Measurements from ENCODE around the gene CD163L1.
"Not testable (repeated sequence)": the region's sequence is repeated elsewhere in the genome, so short reads cannot be mapped to it uniquely, and the experiment has no call there.

Gene CD163L1

DNA sequence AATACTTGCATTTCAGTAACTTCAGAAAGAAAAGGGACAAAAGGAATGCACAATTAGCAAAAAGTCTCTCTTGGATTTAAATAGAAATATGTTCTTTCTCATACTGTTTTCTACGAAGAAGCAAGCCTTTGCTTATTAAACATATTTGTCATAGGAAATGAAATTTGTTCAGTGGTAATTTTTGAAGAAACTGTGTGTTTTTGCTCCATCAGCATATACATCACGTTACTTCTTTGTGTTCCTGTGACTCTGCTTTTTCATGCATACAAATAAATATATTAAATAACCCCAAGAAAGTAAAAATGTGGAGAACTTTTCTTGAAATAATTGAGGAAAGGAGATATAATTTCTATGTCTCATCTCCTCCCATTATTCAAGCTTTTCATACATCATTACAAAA lies 39.7 kb downstream of the CD163L1 start:
- DNase-seq (ENCODE audit: low spot score) = no peak

GRCh38 chr12:7403466-7403865 lies 40.5 kb downstream of the CD163L1 start:
- DNase-seq (ENCODE audit: low spot score) = no peak

GRCh38 chr12:7399089-7399488 lies 44.9 kb downstream of the CD163L1 start:
- DNase-seq (ENCODE audit: low spot score) = no peak

- no peak for DNase-seq (ENCODE audit: low spot score)
Observed at GRCh38 chr12:7396418-7396817, 47.5 kb downstream of the CD163L1 start.

- DNase-seq (ENCODE audit: low spot score) = no peak
Observed at GRCh38 chr12:7395950-7396349, 48.0 kb downstream of the CD163L1 start.

- DNase-seq (ENCODE audit: low spot score) = no peak
Observed at GRCh38 chr12:7387289-7387688, 56.7 kb downstream of the CD163L1 start.

GRCh38 chr12:7383157-7383556 lies 60.8 kb downstream of the CD163L1 start:
- DNase-seq (ENCODE audit: low spot score) = no peak

GRCh38 chr12:7376196-7376595 lies 67.8 kb downstream of the CD163L1 start:
- no peak for DNase-seq (ENCODE audit: low spot score)

DNA sequence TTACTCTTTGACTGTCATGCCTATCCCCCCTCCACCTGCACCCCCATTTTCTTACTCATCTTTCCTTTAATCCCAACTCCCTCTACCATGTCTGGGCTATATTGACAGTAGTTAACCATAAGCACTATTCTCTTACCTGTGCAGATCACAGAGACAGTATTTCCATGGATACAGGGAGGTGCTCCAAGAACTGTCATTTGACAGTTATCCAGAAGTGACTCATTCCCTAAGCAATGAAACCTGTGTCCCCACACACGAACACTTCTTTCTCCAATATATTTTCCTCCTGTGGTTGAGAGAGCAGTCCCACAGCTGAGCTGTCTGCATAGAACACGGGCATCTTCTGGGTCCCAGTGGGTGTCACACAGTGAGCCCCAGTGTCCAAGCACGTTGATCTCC lies 68.8 kb downstream of the CD163L1 start:
- DNase-seq (ENCODE audit: low spot score) = no peak

GRCh38 chr12:7374423-7375144 lies 69.4 kb downstream of the CD163L1 start:
- peak; percentile 62 for DNase-seq (ENCODE audit: low spot score)

- no peak for DNase-seq (ENCODE audit: low spot score)
Observed at GRCh38 chr12:7373226-7373625, 70.7 kb downstream of the CD163L1 start.

GRCh38 chr12:7369274-7369729 lies 74.7 kb downstream of the CD163L1 start:
- no peak for DNase-seq (ENCODE audit: low spot score)

GRCh38 chr12:7362734-7363133 lies 81.2 kb downstream of the CD163L1 start:
- DNase-seq (ENCODE audit: low spot score) = no peak

DNA sequence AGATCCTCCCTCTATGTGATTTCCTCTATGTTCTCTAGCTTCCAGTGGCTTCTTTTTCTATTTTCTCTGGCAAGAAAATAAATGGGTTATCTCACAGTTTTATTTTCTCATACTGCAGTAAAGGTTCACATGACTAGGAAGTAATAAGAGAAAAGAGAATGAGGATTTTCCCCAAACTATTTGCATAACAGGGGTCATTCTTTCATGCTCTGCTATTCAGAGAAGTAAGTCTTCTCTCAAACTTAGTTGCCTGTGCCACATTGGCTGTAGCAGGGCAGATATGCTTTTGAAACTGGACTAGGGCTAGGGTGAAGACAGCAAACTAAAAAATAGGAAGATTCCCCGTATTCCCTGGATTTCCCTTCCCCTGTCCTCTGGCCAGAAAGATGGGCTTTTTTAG lies 82.7 kb downstream of the CD163L1 start:
- no peak for DNase-seq (ENCODE audit: low spot score)

DNA sequence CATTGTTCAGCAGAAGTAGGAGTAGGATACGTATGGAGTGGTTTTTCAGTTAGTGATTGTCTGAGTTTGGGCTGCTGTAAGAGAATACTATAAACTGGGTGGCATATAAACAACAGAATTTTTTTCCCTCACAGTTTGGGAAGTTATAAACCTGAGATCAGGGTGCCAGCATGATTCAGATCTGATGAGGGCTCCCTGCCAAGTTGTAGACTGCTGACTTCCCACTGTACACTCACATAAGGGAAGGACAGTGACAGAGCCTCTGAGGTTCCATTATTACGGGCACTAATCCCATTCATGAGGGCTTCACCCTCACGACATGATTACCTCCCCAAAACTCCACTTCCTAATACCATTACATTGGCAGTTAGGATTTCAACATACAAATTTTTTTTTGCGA lies 89.4 kb downstream of the CD163L1 start:
- no peak for DNase-seq (ENCODE audit: low spot score)

GRCh38 chr12:7352661-7353060 lies 91.3 kb downstream of the CD163L1 start:
- no peak for DNase-seq (ENCODE audit: low spot score)

DNA sequence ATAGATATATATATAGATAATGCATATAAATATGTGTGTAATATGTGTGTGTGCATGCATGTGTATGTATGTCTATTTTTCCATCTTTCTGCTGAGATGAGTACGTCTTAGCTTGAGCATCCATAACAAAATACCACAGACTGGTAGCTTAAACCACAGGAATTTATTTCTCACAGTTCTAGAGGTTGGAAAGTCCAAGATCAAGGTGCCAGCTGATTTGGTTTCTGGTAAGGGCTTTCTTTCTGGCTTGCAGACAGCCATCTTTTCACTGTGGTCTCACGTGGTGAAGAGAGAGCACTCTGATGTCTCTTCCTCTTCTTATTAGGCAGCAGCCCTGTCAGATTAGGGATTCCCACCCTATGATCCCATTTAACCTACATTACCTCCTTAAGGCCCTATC lies 92.8 kb downstream of the CD163L1 start:
- no peak for DNase-seq (ENCODE audit: low spot score)

GRCh38 chr12:7349418-7349817 lies 94.5 kb downstream of the CD163L1 start:
- no peak for DNase-seq (ENCODE audit: low spot score)

- no peak for DNase-seq (ENCODE audit: low spot score)
Observed at GRCh38 chr12:7346551-7347225, 97.3 kb downstream of the CD163L1 start.

DNA sequence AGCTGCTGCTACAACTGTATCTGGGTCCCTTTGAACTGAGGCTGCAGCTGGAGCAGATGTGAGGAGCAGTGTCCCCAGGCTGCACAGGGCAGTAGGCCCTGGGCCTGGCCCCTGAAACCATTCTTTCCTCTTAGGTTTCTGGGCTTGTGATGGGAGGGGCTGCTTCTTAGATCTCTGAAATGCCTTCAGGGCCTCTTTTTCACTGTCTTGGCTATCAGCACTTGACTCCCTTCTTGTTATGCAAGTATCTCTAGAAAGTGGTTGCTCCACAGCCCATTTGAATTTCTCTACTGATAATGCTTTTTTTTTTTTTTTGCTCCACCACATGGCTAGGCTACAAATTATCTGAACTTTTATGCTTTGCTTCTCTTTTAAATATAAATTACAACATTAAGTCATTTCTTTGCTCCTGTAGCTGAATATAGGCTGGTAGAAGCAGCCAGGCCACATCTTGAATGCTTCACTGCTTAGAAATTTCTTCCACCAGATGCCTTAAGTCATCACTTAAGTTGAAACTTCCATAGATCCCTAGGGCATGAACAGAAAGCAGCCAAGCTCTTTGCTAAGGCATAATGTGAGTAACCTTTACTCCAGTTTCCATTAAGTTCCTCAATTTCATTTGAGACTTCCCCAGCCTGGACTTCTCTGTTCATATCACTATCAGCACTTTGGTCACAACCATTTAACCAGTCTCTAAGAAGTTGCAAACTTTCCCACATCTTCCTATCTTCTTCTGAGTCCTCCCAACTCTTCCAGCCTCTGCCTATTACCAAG lies 98.9 kb downstream of the CD163L1 start:
- no peak for DNase-seq (ENCODE audit: low spot score)

DNA sequence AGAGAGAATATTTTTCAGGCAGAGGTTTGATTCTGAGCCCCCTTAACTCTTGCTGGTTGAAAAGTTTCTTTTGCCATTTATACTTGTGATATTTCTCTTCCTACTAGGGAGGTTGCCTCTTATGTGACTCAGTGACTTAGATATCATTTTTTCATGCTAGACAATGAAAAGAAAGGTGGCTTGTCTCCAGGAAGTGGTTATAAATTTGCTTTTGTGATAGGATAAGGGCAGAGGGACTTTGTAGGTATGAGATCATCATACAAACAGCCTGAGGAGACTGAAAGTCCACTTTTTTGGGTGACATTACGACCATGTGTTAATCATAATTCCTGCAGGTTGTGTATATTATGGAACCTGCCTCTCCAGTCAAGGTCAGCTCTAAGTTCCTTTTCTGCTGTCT lies 104.3 kb downstream of the CD163L1 start:
- DNase-seq (ENCODE audit: low spot score) = no peak

GRCh38 chr12:7337790-7338189 lies 106.2 kb downstream of the CD163L1 start:
- DNase-seq (ENCODE audit: low spot score) = not testable (repeated sequence)

DNA sequence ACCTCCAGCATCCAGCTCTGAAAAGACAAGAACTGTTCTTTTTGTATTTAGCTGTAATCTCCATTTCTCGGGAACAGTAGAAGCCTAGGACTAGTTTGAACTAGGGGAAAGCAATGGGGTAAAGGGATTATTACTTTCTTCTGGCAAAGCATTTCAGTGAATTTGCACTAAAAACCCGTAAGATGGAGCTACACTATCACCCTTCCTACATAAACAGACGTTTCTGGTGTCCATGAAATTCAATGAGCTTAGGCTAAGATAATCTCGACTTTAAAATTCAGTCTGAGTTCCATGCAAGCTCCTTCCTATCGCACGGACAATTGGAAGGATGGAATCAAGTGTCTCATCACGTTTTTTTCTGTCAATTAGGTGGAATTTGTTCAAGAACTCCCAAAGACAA lies 116.0 kb downstream of the CD163L1 start:
- DNase-seq (ENCODE audit: low spot score) = no peak
